Endothelial cell of umbilical vein (primary cell): ENCODE results near the gene TIAM1.

Experiments used
- CTCF ChIP-seq, 2 donors: IDR thresholded peaks; 1 replicate in 1 of 2; 2 replicates in 1 of 2; pipeline ENCODE4 v1.5.1; 2011; ENCODE audit warnings: low read length in 2 of 2, mild to moderate bottlenecking in 2 of 2, moderate library complexity in 2 of 2, control low read depth in 1 of 2, inconsistent platforms in 1 of 2, low read depth in 1 of 2; ENCODE audit not compliant: insufficient read depth in 1 of 2; ENCODE audit errors: extremely low read depth in 1 of 2
- EZH2 ChIP-seq: IDR thresholded peaks from 2 replicates; pipeline ENCODE4 v1.6.1; 2012; ENCODE audit warnings: borderline replicate concordance, low read depth, mild to moderate bottlenecking, moderate library complexity, low read length, inconsistent platforms; ENCODE audit not compliant: severe bottlenecking
- GATA2 ChIP-seq: IDR thresholded peaks from 2 replicates; pipeline ENCODE4 v1.7.0; 2011; ENCODE audit warnings: low read depth, mild to moderate bottlenecking, moderate library complexity, mixed read lengths, low read length; ENCODE audit not compliant: insufficient read length, insufficient read depth
- JUN ChIP-seq: IDR thresholded peaks from 2 replicates; pipeline ENCODE4 v1.6.1; 2011; ENCODE audit warnings: borderline replicate concordance, low read depth; ENCODE audit not compliant: insufficient read length, insufficient read depth
- MAX ChIP-seq: IDR thresholded peaks from 2 replicates; pipeline ENCODE4 v1.6.1; 2011; ENCODE audit not compliant: insufficient read depth, insufficient read length
- MYC ChIP-seq: IDR thresholded peaks from one replicate; pipeline ENCODE4 v1.6.1; 2011; ENCODE audit warnings: mild to moderate bottlenecking, low read depth, low read length
- POLR2A ChIP-seq: IDR thresholded peaks from 2 replicates; pipeline ENCODE4 v1.6.1; 2012; ENCODE audit warnings: low read depth, mild to moderate bottlenecking, control low read depth, low read length
- POLR2AphosphoS5 ChIP-seq: IDR thresholded peaks from 2 replicates; pipeline ENCODE4 v1.6.1; 2012; ENCODE audit warnings: low read depth, mild to moderate bottlenecking, control low read depth, low read length, moderate library complexity; ENCODE audit not compliant: insufficient read depth

GRCh38 chr21:31261759-31262158 is 82.3 kb downstream of the TIAM1 start:
- TF ChIP-seq CTCF (IDR thresholded peaks at IDR 0.05; ENCODE audit: extremely low read depth in 1 of 2, insufficient read depth in 1 of 2, low read depth in 1 of 2, low read length in 2 of 2) (no peak), POLR2AphosphoS5 (no peak), POLR2A (no peak), JUN (no peak), EZH2 (no peak), MAX (no peak), GATA2 (no peak), MYC (no peak)
